K562 (cell line): ENCODE results near the gene GABRB1.

ENCODE experiments used
- CHAMP1 ChIP-seq: fragments of 450-650 bp; IDR thresholded peaks from 2 replicates; pipeline ENCODE4 v1.6.1; 2016; ENCODE audit warnings: mild to moderate bottlenecking
- EP300 ChIP-seq: IDR thresholded peaks from 2 replicates; pipeline ENCODE4 v1.6.1; 2012; ENCODE audit warnings: low read length, improper control_type of control experiment
- FOSL1 ChIP-seq: fragments of 200-800 bp; sonication (Bioruptor generic); conservative IDR thresholded peaks from 2 replicates; pipeline ENCODE4 v1.6.1; 2016; ENCODE audit warnings: missing genetic modification characterization, missing compliant biosample characterization
- FOXM1 ChIP-seq, 2 experiments: fragments of 450-650 bp in 1 of 2; sonication (generic) in 1 of 2; formaldehyde crosslinking in 1 of 2; IDR thresholded peaks; 2 replicates each; pipeline versions ENCODE4 v1.6.1 to v1.9.0; 2017 to 2022; ENCODE audit warnings: low read depth in 2 of 2, mild to moderate bottlenecking in 2 of 2, missing genetic modification reagents in 1 of 2, moderate library complexity in 1 of 2
- FOXP1 ChIP-seq: sonication (generic); formaldehyde crosslinking; IDR thresholded peaks from 2 replicates; pipeline ENCODE4 v1.8.0; 2022; ENCODE audit warnings: mild to moderate bottlenecking, missing genetic modification reagents
- GATA2 ChIP-seq: sonication (generic); formaldehyde crosslinking; IDR thresholded peaks from 2 replicates; pipeline ENCODE4 v1.4.0; 2020; ENCODE audit warnings: mild to moderate bottlenecking, missing genetic modification reagents
- HMGXB4 ChIP-seq: sonication (generic); formaldehyde crosslinking; IDR thresholded peaks from 2 replicates; pipeline ENCODE4 v1.8.1; 2023; ENCODE audit warnings: mild to moderate bottlenecking, missing genetic modification reagents
- HNRNPLL ChIP-seq: fragments of 200-400 bp; formaldehyde crosslinking; IDR thresholded peaks from 2 replicates; pipeline ENCODE4 v1.6.1; 2017; ENCODE audit warnings: low read length, low read depth, mild to moderate bottlenecking; ENCODE audit not compliant: poor library complexity, severe bottlenecking
- MXI1 ChIP-seq: IDR thresholded peaks from 2 replicates; pipeline ENCODE4 v1.6.1; 2011; ENCODE audit warnings: low read depth, mild to moderate bottlenecking, improper control_type of control experiment, low read length
- PHF20 ChIP-seq: fragments of 450-650 bp; IDR thresholded peaks from 2 replicates; pipeline ENCODE4 v1.6.1; 2018; ENCODE audit not compliant: partially characterized antibody
- POLR2A ChIP-seq: fragments of 450-650 bp; conservative IDR thresholded peaks from 2 replicates; pipeline ENCODE4 v1.6.1; 2016
- POLR2AphosphoS2 ChIP-seq: IDR thresholded peaks from 2 replicates; pipeline ENCODE4 v1.6.1; 2012; ENCODE audit warnings: low read length, improper control_type of control experiment
- POLR2AphosphoS5 ChIP-seq: IDR thresholded peaks from 2 replicates; pipeline ENCODE4 v1.6.1; 2011; ENCODE audit warnings: mild to moderate bottlenecking, low read depth, low read length, moderate library complexity; ENCODE audit not compliant: control insufficient read depth, insufficient read depth
- POU5F1 ChIP-seq: fragments of 150-350 bp; IDR thresholded peaks from 2 replicates; pipeline ENCODE4 v1.6.1; 2014; ENCODE audit warnings: borderline replicate concordance, low read length, low read depth, mild to moderate bottlenecking; ENCODE audit not compliant: partially characterized antibody

- no peak for TF ChIP-seq FOSL1 (tag)
- TF ChIP-seq FOXP1, result no peak
- no peak for TF ChIP-seq FOXM1 (IDR thresholded peaks at IDR 0.05; ENCODE audit: low read depth)
- no peak for TF ChIP-seq FOXM1 (CRISPR knock-in tag; IDR thresholded peaks at IDR 0.05; ENCODE audit: low read depth)
- no peak for TF ChIP-seq MXI1
- TF ChIP-seq POLR2A, result no peak
- no peak for TF ChIP-seq EP300
- no peak for TF ChIP-seq POU5F1
- no peak for TF ChIP-seq POLR2AphosphoS2
- no peak for TF ChIP-seq HMGXB4 (CRISPR knock-in tag)
- TF ChIP-seq POLR2AphosphoS5, result no peak
- no peak for TF ChIP-seq HNRNPLL
- no peak for TF ChIP-seq GATA2 (CRISPR knock-in tag)
- TF ChIP-seq PHF20, result no peak
- TF ChIP-seq CHAMP1, result no peak
Observed at GRCh38 chr4:47419296-47419695, 387.9 kb downstream of the GABRB1 start.
